Measurements from ENCODE around the gene ALK. TPM values are rescaled to one million over a fixed set of nuclear protein-coding genes. Genes with fewer than 3 reads are reported as not detected.

The ALK gene
- polyA plus RNA-seq, 3 donors: not detected

DNA sequence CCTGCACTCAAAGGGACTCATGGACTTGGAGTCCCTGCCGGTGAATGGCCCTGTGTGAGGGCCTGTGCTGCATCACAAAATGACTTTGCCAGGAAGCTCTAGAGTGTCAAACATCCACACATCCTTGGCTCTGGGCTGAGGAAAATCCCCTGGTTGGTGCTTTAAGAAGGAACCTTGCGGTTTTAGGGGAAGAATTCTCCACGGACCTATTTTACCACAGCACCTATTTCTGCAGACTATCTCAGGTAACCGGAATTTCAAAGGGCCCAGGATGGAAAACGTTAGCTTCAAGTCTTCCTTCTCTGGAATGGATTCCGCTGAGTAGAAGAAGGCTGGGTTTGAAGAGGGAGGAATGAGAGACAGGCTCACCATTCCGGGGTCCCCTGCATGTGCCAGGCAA lies 166.2 kb downstream of the ALK start:
- WGBS (ENCODE audit: insufficient coverage): 88% methylated on average over 1 of the region's 7 CpGs
- Histone ChIP-seq H3K4me2 (replicated peaks; ENCODE audit: extremely low read depth, low read length, poor library complexity, severe bottlenecking) (no peak overlapping the region), H4K20me1 (ENCODE audit: insufficient read depth, low read length) (no peaks in the 10 kb centered on the region), H2AFZ (ENCODE audit: insufficient read depth, low read depth, low read length, poor library complexity, severe bottlenecking) (no peak overlapping the region), H3K9ac (ENCODE audit: insufficient read depth, low read length, poor library complexity, severe bottlenecking) (no peak overlapping the region), H3K27me3 (ENCODE audit: control insufficient read depth in 2 of 2, insufficient read depth in 2 of 2, low read length in 2 of 2) (no peaks in the 10 kb centered on the region), H3K9me3 (replicated peaks in 1 of 2; ENCODE audit: control insufficient read depth in 1 of 2, insufficient read depth in 1 of 2, low read length in 2 of 2) (no peaks in the 10 kb centered on the region), H3K36me3 (replicated peaks in 1 of 2; ENCODE audit: control insufficient read depth in 1 of 2, insufficient read depth in 2 of 2, low read length in 2 of 2) (no peaks in the 10 kb centered on the region), H3K27ac (ENCODE audit: low read depth in 1 of 2, low read length in 2 of 2) (no peak overlapping the region), H3K4me1 (ENCODE audit: control insufficient read depth in 1 of 2, insufficient read depth in 2 of 2, low read length in 2 of 2) (no peaks in the 10 kb centered on the region), H3K4me3 (replicated peaks in 1 of 3; ENCODE audit: low read depth in 2 of 3, low read length in 3 of 3) (no peak overlapping the region), H3K79me2 (ENCODE audit: insufficient read depth, low read length) (no peaks in the 10 kb centered on the region)
- intact Hi-C loops (cut with micrococcal nuclease): no loop called here
- DNase-seq: no peak
- H3K27ac Mint-ChIP-seq: no peak overlapping the region
- no peak overlapping the region for H3K4me3 Mint-ChIP-seq
- TF ChIP-seq, protein P1, sequence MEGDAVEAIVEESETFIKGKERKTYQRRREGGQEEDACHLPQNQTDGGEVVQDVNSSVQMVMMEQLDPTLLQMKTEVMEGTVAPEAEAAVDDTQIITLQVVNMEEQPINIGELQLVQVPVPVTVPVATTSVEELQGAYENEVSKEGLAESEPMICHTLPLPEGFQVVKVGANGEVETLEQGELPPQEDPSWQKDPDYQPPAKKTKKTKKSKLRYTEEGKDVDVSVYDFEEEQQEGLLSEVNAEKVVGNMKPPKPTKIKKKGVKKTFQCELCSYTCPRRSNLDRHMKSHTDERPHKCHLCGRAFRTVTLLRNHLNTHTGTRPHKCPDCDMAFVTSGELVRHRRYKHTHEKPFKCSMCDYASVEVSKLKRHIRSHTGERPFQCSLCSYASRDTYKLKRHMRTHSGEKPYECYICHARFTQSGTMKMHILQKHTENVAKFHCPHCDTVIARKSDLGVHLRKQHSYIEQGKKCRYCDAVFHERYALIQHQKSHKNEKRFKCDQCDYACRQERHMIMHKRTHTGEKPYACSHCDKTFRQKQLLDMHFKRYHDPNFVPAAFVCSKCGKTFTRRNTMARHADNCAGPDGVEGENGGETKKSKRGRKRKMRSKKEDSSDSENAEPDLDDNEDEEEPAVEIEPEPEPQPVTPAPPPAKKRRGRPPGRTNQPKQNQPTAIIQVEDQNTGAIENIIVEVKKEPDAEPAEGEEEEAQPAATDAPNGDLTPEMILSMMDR (IDR thresholded peaks at IDR 0.05): no peak
- H3K4me1 Mint-ChIP-seq: no peaks in the 10 kb centered on the region
- H3K27me3 Mint-ChIP-seq (ENCODE audit: low read depth in 3 of 3): peaks cover 1 to 8% (median 6%) of the 10 kb centered on the region in 3 donors
- no peaks in the 10 kb centered on the region for H3K36me3 Mint-ChIP-seq
- peaks cover 0 to 4% (median 3%) of the 10 kb centered on the region in 7 donors for H3K9me3 Mint-ChIP-seq

DNA sequence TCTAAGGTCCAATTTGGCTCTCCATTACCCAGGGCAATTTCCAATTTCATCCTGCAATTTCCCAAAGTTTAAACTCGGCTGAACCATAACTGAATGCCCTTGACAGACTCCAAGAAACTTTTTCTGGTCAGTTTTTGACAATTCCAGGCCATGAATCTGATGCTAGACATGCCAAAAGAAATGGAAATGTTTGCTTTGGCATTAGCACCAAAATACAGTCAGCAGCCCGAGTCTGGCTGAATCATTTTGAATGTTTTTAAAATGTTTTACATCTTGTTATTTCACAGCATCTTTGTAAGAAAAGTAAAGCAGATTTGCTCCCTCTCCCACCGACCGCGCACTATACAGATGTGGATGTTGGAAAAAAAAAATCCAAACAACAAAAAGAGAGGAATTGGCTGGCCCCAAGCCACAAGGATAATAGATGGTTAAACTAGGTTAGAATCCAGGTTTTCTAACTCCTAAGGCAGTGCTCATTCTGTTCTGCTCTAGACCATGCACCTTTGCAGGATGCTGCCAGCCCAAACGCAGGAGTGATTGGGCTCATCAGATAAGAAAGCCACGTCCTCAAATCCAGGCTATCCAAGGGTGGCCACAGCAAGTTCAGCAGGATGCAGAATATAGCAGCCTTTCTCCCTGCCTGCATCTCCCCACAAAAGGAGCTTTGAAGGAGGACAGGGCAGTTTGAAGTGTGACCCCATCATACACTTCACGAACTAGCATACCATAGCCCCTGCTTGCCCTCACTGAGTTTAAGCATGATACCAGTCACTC lies 167.5 kb downstream of the ALK start:
- no peak overlapping the region for H3K4me2 ChIP-seq (replicated peaks; ENCODE audit: extremely low read depth, low read length, poor library complexity, severe bottlenecking)
- TF ChIP-seq, protein P1 (IDR thresholded peaks at IDR 0.05): no peak
- H3K79me2 ChIP-seq (ENCODE audit: insufficient read depth, low read length): no peaks in the 10 kb centered on the region
- Mint-ChIP-seq H3K36me3 (no peaks in the 10 kb centered on the region), H3K9me3 (peaks cover 0 to 4% (median 3%) of the 10 kb centered on the region in 7 donors), H3K4me1 (no peaks in the 10 kb centered on the region), H3K27ac (no peak overlapping the region), H3K27me3 (ENCODE audit: low read depth in 3 of 3) (peaks cover 1 to 8% (median 6%) of the 10 kb centered on the region in 3 donors), H3K4me3 (no peak overlapping the region)
- WGBS (ENCODE audit: insufficient coverage): 65% methylated on average over 3 of the region's 8 CpGs
- no peaks in the 10 kb centered on the region for H3K9me3 ChIP-seq (replicated peaks in 1 of 2; ENCODE audit: control insufficient read depth in 1 of 2, insufficient read depth in 1 of 2, low read length in 2 of 2)
- H3K27ac ChIP-seq (ENCODE audit: low read depth in 1 of 2, low read length in 2 of 2): no peak overlapping the region
- no peak overlapping the region for H3K9ac ChIP-seq (ENCODE audit: insufficient read depth, low read length, poor library complexity, severe bottlenecking)
- H3K27me3 ChIP-seq (ENCODE audit: control insufficient read depth in 2 of 2, insufficient read depth in 2 of 2, low read length in 2 of 2): no peaks in the 10 kb centered on the region
- no peak overlapping the region for H3K4me3 ChIP-seq (replicated peaks in 1 of 3; ENCODE audit: low read depth in 2 of 3, low read length in 3 of 3)
- no peak overlapping the region for H2AFZ ChIP-seq (ENCODE audit: insufficient read depth, low read depth, low read length, poor library complexity, severe bottlenecking)
- no peaks in the 10 kb centered on the region for H3K36me3 ChIP-seq (replicated peaks in 1 of 2; ENCODE audit: control insufficient read depth in 1 of 2, insufficient read depth in 2 of 2, low read length in 2 of 2)
- no peak for DNase-seq
- H3K4me1 ChIP-seq (ENCODE audit: control insufficient read depth in 1 of 2, insufficient read depth in 2 of 2, low read length in 2 of 2): no peaks in the 10 kb centered on the region
- no peaks in the 10 kb centered on the region for H4K20me1 ChIP-seq (ENCODE audit: insufficient read depth, low read length)
- intact Hi-C loops (cut with micrococcal nuclease): no loop called here

All from CD14-positive monocyte (primary cell).